Skeletal muscle satellite cell (primary cell): Measurements from ENCODE around the gene CALN1.
"Not testable (repeated sequence)": the region's sequence is repeated elsewhere in the genome, so short reads cannot be mapped to it uniquely, and the experiment has no call there.

ENCODE experiments used
- H3K27me3 ChIP-seq: 2 replicates; pipeline ENCODE4 v1.7.0; 2013; ENCODE audit warnings: low read length; ENCODE audit not compliant: control insufficient read depth, insufficient read depth
- H3K36me3 ChIP-seq: 2 replicates; pipeline ENCODE4 v1.7.0; 2013; ENCODE audit warnings: mild to moderate bottlenecking, control low read depth, low read length; ENCODE audit not compliant: insufficient read depth
- H3K4me1 ChIP-seq: 2 replicates; pipeline ENCODE4 v1.7.0; 2013; ENCODE audit warnings: low read length; ENCODE audit not compliant: control insufficient read depth, insufficient read depth
- H3K4me2 ChIP-seq: 2 replicates; pipeline ENCODE4 v1.7.0; 2013; ENCODE audit warnings: mild to moderate bottlenecking, low read length
- H3K4me3 ChIP-seq: 2 replicates; pipeline ENCODE4 v1.7.0; 2013; ENCODE audit warnings: low read length
- H3K9ac ChIP-seq: 2 replicates; pipeline ENCODE4 v1.7.0; 2013; ENCODE audit warnings: mild to moderate bottlenecking, low read depth, low read length, moderate library complexity
- H3K9me3 ChIP-seq: replicated peaks from 2 replicates; pipeline ENCODE4 v1.7.0; 2013; ENCODE audit warnings: mild to moderate bottlenecking, control low read depth, low read length

CALN1 gene

DNA sequence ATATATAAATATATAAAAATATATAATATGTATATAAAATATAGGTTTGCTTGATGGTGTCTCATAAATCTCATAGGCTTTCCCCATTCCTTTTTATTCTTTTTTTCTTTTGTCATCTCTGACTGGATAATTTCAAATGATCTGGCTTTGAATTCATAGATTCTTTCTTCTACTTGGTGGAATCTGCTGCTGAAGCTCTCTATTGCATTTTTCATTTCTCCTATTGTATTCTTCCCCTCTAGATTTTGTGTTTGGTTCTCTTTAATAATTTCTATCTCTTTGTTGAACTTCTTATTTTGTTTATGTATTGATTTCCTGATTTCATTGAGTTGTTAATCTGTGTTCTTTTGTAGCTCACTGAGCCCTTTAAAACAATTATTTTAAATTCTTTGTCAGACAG, 650.8 kb downstream of the CALN1 start:
- Histone ChIP-seq H3K4me3 (no peak overlapping the region), H3K27me3 (no peaks in the 10 kb centered on the region), H3K36me3 (no peaks in the 10 kb centered on the region), H3K4me2 (no peak overlapping the region), H3K9ac (no peak overlapping the region), H3K4me1 (no peaks in the 10 kb centered on the region), H3K9me3 (no peaks in the 10 kb centered on the region)

DNA sequence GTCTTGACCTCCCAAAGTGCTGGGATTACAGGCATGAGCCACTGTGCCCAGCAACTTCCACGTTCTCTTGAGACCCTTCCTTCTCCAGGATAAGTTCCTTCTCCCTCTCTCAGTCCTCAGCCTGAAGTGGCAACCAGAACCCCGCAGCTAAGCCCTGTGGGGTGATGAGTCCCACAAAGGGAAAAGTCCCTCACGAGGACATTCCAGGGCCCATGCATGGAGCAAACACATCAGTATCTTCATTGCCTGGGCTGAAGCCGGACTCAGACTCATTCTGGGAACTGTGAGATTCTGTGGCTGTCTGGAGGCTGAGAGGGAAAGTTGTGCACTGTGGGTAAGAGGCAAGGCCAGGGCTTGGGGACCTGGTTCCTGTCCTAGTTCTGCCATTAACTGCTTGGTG, 657.3 kb downstream of the CALN1 start:
- Histone ChIP-seq H3K9me3 (no peaks in the 10 kb centered on the region), H3K4me1 (no peaks in the 10 kb centered on the region), H3K27me3 (peaks cover 4% of the 10 kb centered on the region), H3K4me3 (no peak overlapping the region), H3K9ac (no peak overlapping the region), H3K4me2 (no peak overlapping the region), H3K36me3 (no peaks in the 10 kb centered on the region)

DNA sequence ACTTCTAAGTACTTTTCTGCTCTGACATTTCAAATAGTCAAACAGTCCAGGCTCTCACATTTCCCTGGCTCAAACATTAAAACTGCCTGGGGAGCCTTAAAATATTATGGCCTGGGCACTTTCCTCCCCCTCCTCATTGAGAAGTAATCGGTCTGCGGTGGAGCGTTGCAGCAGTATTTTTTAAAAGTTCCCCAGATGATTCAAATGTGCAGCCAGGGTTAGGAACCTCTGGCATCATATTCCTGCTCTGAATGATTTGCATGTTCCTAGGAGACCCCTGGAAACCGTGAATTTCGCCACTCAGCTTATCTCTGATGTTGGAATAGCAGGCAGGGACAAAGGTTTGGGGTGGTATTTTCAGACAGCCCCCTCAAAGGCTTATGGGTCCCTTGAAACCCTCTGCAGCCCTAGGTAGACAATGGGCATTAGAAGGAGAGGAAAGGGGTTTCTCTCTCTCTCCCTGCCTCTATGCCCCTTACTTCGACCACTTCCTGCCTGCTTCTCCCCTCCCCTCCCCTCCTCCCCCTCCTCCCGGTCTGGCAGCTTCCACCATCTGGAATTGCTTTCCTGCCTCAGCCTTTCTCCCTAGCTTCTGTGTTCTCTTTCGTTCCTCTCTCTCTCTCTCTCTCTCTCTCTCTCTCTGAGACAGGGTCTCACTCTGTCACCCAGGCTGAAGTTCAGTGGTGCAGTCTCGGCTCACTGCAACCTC, 658.0 kb downstream of the CALN1 start:
- H3K9ac ChIP-seq = no peak overlapping the region
- H3K9me3 ChIP-seq = no peaks in the 10 kb centered on the region
- H3K4me3 ChIP-seq = no peak overlapping the region
- peaks cover 4% of the 10 kb centered on the region for H3K27me3 ChIP-seq
- no peak overlapping the region for H3K4me2 ChIP-seq
- no peaks in the 10 kb centered on the region for H3K36me3 ChIP-seq
- H3K4me1 ChIP-seq = no peaks in the 10 kb centered on the region

DNA sequence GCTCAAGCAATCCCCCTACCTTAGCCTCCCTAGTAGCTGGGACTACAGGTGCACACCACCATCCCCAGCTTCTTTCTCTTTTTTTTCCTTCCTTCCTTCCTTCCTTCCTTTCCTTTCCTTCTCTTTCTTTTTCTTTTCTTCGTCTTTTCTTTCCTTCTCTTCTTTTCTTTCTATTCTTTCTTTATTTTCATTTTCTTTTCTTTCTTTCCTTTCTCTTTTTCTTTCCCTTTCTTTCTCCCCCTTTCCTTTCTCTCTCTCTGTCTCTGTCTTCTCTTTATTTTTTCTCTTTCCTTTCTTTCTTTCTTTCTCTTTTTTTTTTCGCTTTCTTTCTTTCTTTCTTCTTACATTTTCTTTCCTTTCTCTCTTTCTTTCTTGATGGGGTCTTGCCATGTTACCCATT, 658.9 kb downstream of the CALN1 start:
- H3K27me3 ChIP-seq = peaks cover 4% of the 10 kb centered on the region
- H3K4me2 ChIP-seq = no peak overlapping the region
- no peaks in the 10 kb centered on the region for H3K4me1 ChIP-seq
- no peaks in the 10 kb centered on the region for H3K9me3 ChIP-seq
- no peak overlapping the region for H3K4me3 ChIP-seq
- H3K9ac ChIP-seq = no peak overlapping the region
- H3K36me3 ChIP-seq = no peaks in the 10 kb centered on the region

- Histone ChIP-seq H3K9me3 (no peaks in the 10 kb centered on the region), H3K4me2 (no peak overlapping the region), H3K27me3 (peaks cover 4% of the 10 kb centered on the region), H3K36me3 (no peaks in the 10 kb centered on the region), H3K4me3 (no peak overlapping the region), H3K9ac (no peak overlapping the region), H3K4me1 (no peaks in the 10 kb centered on the region)
These were observed 659.8 kb downstream of the CALN1 start for GRCh38 chr7:71752171-71752935.

GRCh38 chr7:71750290-71750689, 661.8 kb downstream of the CALN1 start:
- H3K27me3 ChIP-seq = peaks cover 4% of the 10 kb centered on the region
- H3K36me3 ChIP-seq = no peaks in the 10 kb centered on the region
- no peaks in the 10 kb centered on the region for H3K9me3 ChIP-seq
- H3K4me2 ChIP-seq = no peak overlapping the region
- H3K4me1 ChIP-seq = no peaks in the 10 kb centered on the region
- H3K9ac ChIP-seq = no peak overlapping the region
- no peak overlapping the region for H3K4me3 ChIP-seq

- Histone ChIP-seq H3K4me3 (no peak overlapping the region), H3K27me3 (no peaks in the 10 kb centered on the region), H3K4me2 (no peak overlapping the region), H3K9ac (no peak overlapping the region), H3K9me3 (no peaks in the 10 kb centered on the region), H3K4me1 (no peaks in the 10 kb centered on the region), H3K36me3 (no peaks in the 10 kb centered on the region)
These were observed 666.1 kb downstream of the CALN1 start for GRCh38 chr7:71746006-71746405.

DNA sequence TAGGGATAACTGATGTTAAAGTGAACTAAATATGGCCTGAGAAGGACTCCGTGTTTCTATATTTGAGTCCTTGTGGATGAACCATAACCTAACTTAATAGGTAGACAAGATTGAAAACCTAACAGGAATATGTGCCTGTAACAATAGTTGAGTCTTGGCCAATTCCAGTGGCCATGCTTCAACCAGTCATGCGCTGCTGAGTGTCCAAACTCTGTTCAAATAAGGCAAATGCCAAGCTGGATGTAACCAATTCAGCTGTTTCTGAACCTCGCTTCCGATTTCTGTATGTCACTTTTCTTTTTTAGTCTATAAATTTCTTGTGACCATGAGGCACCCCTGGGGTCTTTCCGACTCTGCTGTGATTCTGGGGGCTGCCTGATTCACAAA, 672.0 kb downstream of the CALN1 start:
- Histone ChIP-seq H3K4me2 (no peak overlapping the region), H3K4me1 (no peaks in the 10 kb centered on the region), H3K36me3 (no peaks in the 10 kb centered on the region), H3K9ac (no peak overlapping the region), H3K4me3 (no peak overlapping the region), H3K27me3 (no peaks in the 10 kb centered on the region), H3K9me3 (no peaks in the 10 kb centered on the region)

DNA sequence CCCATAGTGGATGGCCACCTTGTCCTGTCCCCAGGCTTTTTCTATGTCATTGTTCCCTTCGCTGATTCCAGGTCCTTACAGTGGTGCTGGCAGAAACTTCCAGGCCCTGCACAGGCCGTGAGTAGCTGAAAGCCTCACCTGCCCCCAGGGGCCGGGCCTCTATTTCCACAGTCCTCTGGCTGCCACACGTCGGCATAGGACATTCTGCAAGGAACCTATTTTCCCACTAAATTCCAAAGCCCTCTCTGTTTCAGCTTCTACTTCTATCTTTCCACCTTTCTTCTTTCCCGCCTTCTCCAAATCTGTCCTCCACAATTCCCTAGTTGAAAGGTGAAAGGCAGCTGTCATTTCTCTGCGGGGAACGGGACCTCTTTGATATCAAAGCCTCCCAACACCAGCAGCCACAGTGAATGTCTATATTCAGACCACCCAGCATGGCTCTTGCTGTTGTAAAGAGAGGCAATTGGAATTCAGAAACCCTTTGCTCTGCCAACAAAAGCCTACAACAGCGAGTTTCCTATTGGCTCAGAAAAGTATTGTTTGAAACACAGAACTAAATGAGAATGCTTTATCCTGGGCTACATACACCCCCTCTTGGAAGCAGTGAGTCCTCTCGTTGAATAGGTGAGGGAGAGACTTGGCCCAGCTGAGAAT, 672.5 kb downstream of the CALN1 start:
- no peak overlapping the region for H3K9ac ChIP-seq
- H3K4me2 ChIP-seq = no peak overlapping the region
- no peaks in the 10 kb centered on the region for H3K36me3 ChIP-seq
- H3K27me3 ChIP-seq = no peaks in the 10 kb centered on the region
- no peaks in the 10 kb centered on the region for H3K9me3 ChIP-seq
- no peak overlapping the region for H3K4me3 ChIP-seq
- H3K4me1 ChIP-seq = no peaks in the 10 kb centered on the region

DNA sequence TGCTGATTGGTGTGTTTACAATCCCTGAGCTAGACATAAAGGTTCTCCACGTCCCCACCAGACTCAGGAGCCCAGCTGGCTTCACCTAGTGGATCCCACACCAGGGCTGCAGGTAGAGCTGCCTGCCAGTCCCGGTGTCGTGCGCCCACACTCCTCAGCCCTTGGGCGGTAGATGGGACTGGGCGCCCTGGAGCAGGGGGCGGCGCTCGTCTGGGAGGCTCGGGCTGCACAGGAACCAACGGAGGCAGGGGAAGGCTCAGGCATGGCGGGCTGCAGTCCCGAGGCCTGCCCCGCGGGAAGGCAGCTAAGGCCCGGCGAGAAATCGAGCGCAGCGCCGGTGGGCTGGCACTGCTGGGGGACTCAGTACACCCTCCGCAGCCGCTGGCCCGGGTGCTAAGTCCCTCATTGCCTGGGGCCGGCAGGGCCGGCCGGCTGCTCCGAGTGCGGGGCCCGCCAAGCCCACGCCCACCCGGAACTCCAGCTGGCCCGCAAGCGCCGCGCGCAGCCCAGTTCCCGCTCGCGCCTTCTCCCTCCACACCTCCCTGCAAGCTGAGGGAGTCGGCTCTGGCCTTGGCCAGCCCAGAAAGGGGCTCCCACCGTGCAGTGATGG, 674.1 kb downstream of the CALN1 start:
- not testable (repeated sequence) for H3K4me2 ChIP-seq, H3K4me1 ChIP-seq, H3K9me3 ChIP-seq, H3K36me3 ChIP-seq, H3K9ac ChIP-seq, H3K4me3 ChIP-seq, H3K27me3 ChIP-seq

- Histone ChIP-seq H3K9ac (no peak overlapping the region), H3K9me3 (no peaks in the 10 kb centered on the region), H3K27me3 (no peaks in the 10 kb centered on the region), H3K4me1 (no peaks in the 10 kb centered on the region), H3K4me2 (no peak overlapping the region), H3K4me3 (no peak overlapping the region), H3K36me3 (no peaks in the 10 kb centered on the region)
These were observed 676.1 kb downstream of the CALN1 start for GRCh38 chr7:71735961-71736556.
